Breast epithelium (tissue), 4 donors: ENCODE measurements around the gene RIIAD1. TPM values are rescaled to one million over a fixed set of nuclear protein-coding genes. Genes with fewer than 3 reads are reported as not detected.
A peak's percentile ranks its signal among the peaks of the same experiment; 100 is the strongest.

Experiments used
- DNase-seq, 2 donors: peaks; one replicate each; pipeline ENCODE4 v3.0.0-alpha.2; 2019; ENCODE audit warnings: low spot score in 2 of 2
- H3K27ac ChIP-seq, 2 donors: fragments of 200-600 bp; sonication (generic) in 1 of 2; one replicate each; pipeline ENCODE4 v1.5.1; 2016 to 2019; ENCODE audit warnings: mild to moderate bottlenecking in 1 of 2
- H3K27me3 ChIP-seq, 2 donors: fragments of 200-600 bp; sonication (generic) in 1 of 2; one replicate each; pipeline versions ENCODE4 v1.5.1 to v1.6.0; 2017 to 2019; ENCODE audit warnings: control low read depth in 1 of 2, mild to moderate bottlenecking in 1 of 2
- H3K36me3 ChIP-seq: fragments of 200-600 bp; one replicate; pipeline ENCODE4 v1.5.1; 2019
- H3K4me1 ChIP-seq, 2 donors: fragments of 200-600 bp; sonication (generic); one replicate each; pipeline ENCODE4 v1.5.1; 2016 to 2019; ENCODE audit warnings: control low read depth in 1 of 2
- H3K4me3 ChIP-seq, 3 donors: fragments of 200-600 bp; sonication (generic); 1 replicate in 2 of 3; 2 replicates in 1 of 3; pipeline ENCODE4 v1.5.1; 2016 to 2019; ENCODE audit warnings: mild to moderate bottlenecking in 3 of 3, moderate library complexity in 2 of 3
- H3K9me3 ChIP-seq, 2 donors: fragments of 200-600 bp; sonication (generic) in 1 of 2; one replicate each; pipeline ENCODE4 v1.5.1; 2016 to 2019; ENCODE audit warnings: control low read depth in 1 of 2
- CTCF ChIP-seq, 3 donors: fragments of 450-650 bp; IDR thresholded peaks; one replicate each; pipeline ENCODE4 v1.5.1; 2016 to 2017; ENCODE audit warnings: antibody characterized with exemption in 3 of 3, mild to moderate bottlenecking in 3 of 3, moderate library complexity in 3 of 3
- POLR2A ChIP-seq: fragments of 450-650 bp; IDR thresholded peaks from one replicate; pipeline ENCODE4 v1.6.1; 2016; ENCODE audit warnings: antibody characterized with exemption, mild to moderate bottlenecking, moderate library complexity
- POLR2AphosphoS5 ChIP-seq, 3 donors: sonication (generic); formaldehyde crosslinking; IDR thresholded peaks; one replicate each; pipeline ENCODE4 v1.6.1; 2017; ENCODE audit warnings: antibody characterized with exemption in 3 of 3
- intact Hi-C: fragments of 100-400 bp; cut with DNase I; formaldehyde crosslinking; loops from one replicate; pipeline ENCODE4 v1.15.1; 2023; ENCODE audit warnings: low total_unique reads
- total RNA-seq, 3 donors: library from RNA; depleted of rRNA; stranded (reverse); fragments of >200 nt; gene quantifications; one replicate each; pipeline ENCODE4 v1.1.0, GENCODE V29; 2016

The RIIAD1 gene
- total RNA-seq, 3 donors from 2014 or later = not detected

GRCh38 chr1:151701515-151701914 lies 19.8 kb upstream of the RIIAD1 start:
- Histone ChIP-seq H3K27me3 (no peaks in the 10 kb centered on the region), H3K9me3 (no peaks in the 10 kb centered on the region), H3K4me3 (no peak overlapping the region), H3K36me3 (no peaks in the 10 kb centered on the region), H3K4me1 (no peaks in the 10 kb centered on the region), H3K27ac (no peak overlapping the region)
- TF ChIP-seq POLR2A = no peak
- TF ChIP-seq CTCF (IDR thresholded peaks at IDR 0.05) = no peak
- TF ChIP-seq POLR2AphosphoS5 (IDR thresholded peaks at IDR 0.05) = no peak
- intact Hi-C loops = no loop called here
- DNase-seq = no peak

- no peak for TF ChIP-seq POLR2A
- TF ChIP-seq CTCF (IDR thresholded peaks at IDR 0.05) = no peak
- no peak for TF ChIP-seq POLR2AphosphoS5 (IDR thresholded peaks at IDR 0.05)
- intact Hi-C loops = no loop called here
- Histone ChIP-seq H3K4me1 (no peaks in the 10 kb centered on the region), H3K4me3 (no peak overlapping the region), H3K27me3 (no peaks in the 10 kb centered on the region), H3K9me3 (no peaks in the 10 kb centered on the region), H3K27ac (no peak overlapping the region), H3K36me3 (no peaks in the 10 kb centered on the region)
- no peak for DNase-seq
Measured at GRCh38 chr1:151702936-151703335, 18.4 kb upstream of the RIIAD1 start.

GRCh38 chr1:151703813-151704212 lies 17.5 kb upstream of the RIIAD1 start:
- Histone ChIP-seq H3K27ac (no peak overlapping the region), H3K4me1 (no peaks in the 10 kb centered on the region), H3K4me3 (no peak overlapping the region), H3K27me3 (no peaks in the 10 kb centered on the region), H3K9me3 (no peaks in the 10 kb centered on the region), H3K36me3 (no peaks in the 10 kb centered on the region)
- TF ChIP-seq POLR2AphosphoS5 (IDR thresholded peaks at IDR 0.05) (no peak), POLR2A (no peak), CTCF (IDR thresholded peaks at IDR 0.05) (no peak)
- peak in 1 of 2 donors; percentile 19 for DNase-seq
- intact Hi-C loops = no loop called here

- Histone ChIP-seq H3K9me3 (no peaks in the 10 kb centered on the region), H3K4me3 (no peak overlapping the region), H3K4me1 (no peaks in the 10 kb centered on the region), H3K27me3 (no peaks in the 10 kb centered on the region), H3K27ac (no peak overlapping the region), H3K36me3 (no peaks in the 10 kb centered on the region)
- peak in 1 of 2 donors; percentile 15 for DNase-seq
- intact Hi-C loops = no loop called here
- TF ChIP-seq POLR2AphosphoS5 (IDR thresholded peaks at IDR 0.05) = no peak
- TF ChIP-seq CTCF (IDR thresholded peaks at IDR 0.05) = no peak
- TF ChIP-seq POLR2A = no peak
Measured at GRCh38 chr1:151704246-151704645, 17.1 kb upstream of the RIIAD1 start.

GRCh38 chr1:151705146-151705545 lies 16.2 kb upstream of the RIIAD1 start:
- H3K36me3 ChIP-seq = no peaks in the 10 kb centered on the region
- DNase-seq = no peak
- no peak for TF ChIP-seq POLR2AphosphoS5 (IDR thresholded peaks at IDR 0.05)
- TF ChIP-seq POLR2A = no peak
- no peak for TF ChIP-seq CTCF (IDR thresholded peaks at IDR 0.05)
- no peaks in the 10 kb centered on the region for H3K9me3 ChIP-seq
- H3K27me3 ChIP-seq = no peaks in the 10 kb centered on the region
- no peak overlapping the region for H3K4me3 ChIP-seq
- intact Hi-C loops = no loop called here
- H3K4me1 ChIP-seq = no peaks in the 10 kb centered on the region
- H3K27ac ChIP-seq = no peak overlapping the region
